HG03097 (cell line): Measurements from ENCODE around the gene DRC7.

Experiments
- ATAC-seq: cut with Tn5 transposase; IDR thresholded peaks from one replicate; pipeline ENCODE4 v1.9.1; 2021; ENCODE audit not compliant: unreplicated experiment, low FRiP score

The DRC7 gene

DNA sequence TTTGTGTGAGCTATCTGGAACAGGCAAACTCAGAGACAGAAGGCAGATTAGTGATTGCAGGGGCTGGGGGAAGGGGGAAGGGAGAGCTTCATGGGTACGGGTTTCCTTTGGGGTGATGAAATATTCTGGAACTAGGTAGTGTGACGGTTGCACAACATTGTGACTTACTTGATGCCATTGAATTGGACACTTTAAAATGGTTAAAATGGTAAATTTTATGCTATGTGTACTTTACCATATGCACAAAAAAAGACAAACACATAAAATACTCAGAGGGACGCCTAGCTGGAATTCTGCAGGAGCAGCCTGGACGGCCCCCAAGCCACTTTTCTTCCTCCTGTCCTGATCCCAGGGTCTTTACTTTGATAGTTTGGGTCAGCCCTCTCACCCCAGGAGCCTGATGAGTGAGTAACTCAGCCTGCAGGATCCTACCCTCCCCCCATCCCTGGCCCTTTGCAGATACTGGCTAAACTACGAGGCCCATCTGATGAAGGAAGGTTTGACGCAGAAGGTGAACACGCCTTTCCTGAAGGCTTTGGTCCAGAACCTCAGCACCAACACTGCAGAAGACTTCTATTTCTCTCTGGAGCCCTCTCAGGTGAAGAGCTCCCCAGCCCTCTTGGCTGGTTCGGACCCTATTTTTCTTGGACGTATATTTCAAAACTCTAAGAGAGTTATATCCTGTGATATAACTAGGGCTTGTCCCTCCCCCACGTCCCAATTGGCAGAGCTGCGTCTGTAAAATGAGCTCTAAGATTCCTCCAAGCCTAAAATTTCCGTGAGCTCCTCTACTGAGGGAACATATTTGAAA, 18.7 kb upstream of the DRC7 start:
- ATAC-seq = no peak

GRCh38 chr16:57676553-57677085, 18.0 kb upstream of the DRC7 start:
- no peak for ATAC-seq

DNA sequence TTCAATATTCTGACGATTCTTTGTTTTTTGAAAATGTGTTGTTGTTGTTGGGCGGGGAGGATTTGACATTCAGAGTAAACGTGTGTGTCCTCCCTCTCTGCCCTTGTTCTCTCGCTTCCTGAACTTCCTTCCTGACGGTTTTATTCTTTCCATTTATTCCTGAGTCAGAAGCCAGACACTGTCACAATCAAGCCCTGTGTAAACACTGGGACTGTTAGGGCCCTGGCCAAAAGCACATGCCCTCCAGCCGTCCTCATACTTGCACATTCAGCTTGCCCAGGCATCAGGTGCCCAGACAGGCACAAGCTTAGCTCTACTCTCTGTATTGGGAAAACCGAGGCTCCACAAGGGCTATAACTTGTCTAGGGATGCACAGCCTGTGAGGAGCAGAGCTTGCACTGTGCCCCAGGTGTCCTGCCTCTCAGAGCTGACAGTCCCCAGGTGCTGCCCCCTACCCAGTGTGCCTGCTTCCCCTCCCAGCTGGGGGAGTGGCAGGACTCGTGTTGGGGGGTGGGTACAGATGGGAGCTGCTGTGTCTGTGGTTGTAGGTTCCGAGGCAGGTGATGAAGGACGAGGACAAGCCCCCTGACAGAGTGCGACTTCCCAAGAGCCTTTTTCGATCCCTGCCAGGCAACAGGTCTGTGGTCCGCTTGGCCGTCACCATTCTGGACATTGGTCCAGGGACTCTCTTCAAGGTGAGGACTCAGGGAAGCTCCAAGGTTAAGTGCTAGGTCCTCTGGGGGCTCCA, 16.8 kb upstream of the DRC7 start:
- ATAC-seq = no peak

DNA sequence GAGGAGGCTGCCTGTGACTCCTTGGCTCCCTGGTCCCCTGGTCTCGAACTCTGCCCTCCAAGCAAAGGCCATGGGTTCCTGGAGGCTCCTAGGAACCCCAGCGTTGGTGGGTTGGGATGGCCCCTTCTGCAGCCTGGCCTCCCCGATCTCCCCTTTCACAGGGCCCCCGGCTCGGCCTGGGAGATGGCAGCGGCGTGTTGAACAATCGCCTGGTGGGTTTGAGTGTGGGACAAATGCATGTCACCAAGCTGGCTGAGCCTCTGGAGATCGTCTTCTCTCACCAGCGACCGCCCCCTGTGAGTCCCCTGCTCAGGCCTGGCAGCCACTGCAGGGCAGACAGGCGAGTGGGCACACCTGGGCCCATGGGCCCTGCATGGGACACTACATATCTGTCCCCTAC, 15.6 kb upstream of the DRC7 start:
- ATAC-seq = no peak

DNA sequence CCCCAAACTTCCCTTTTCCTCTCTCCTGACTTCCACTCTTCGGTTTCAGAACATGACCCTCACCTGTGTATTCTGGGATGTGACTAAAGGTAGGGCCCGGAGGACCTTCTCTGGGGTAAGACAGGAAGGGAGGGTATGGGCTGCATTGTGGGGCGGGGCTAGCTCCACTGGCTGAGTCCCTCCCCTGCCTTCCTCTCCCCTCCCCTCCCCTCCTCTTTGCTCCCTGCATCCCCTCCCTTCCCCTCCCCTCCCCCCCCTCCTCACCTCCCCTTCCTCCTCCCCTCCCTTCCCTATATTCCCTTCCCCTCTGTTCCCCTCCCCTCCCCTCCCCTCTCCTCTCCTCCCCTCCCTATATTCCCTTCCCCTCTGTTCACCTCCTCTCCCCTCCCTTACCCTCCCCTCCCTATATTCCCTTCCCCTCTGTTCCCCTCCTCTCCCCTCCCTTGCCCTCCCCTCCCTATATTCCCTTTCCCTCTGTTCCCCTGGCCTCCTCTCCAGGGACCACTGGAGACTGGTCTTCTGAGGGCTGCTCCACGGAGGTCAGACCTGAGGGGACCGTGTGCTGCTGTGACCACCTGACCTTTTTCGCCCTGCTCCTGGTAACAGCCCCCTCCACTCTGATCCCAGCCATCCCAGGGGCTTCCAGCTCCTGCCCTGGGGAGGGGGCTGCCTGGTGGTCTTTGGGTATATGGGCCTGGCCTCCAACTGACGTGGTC, 14.7 kb upstream of the DRC7 start:
- ATAC-seq = no peak

DNA sequence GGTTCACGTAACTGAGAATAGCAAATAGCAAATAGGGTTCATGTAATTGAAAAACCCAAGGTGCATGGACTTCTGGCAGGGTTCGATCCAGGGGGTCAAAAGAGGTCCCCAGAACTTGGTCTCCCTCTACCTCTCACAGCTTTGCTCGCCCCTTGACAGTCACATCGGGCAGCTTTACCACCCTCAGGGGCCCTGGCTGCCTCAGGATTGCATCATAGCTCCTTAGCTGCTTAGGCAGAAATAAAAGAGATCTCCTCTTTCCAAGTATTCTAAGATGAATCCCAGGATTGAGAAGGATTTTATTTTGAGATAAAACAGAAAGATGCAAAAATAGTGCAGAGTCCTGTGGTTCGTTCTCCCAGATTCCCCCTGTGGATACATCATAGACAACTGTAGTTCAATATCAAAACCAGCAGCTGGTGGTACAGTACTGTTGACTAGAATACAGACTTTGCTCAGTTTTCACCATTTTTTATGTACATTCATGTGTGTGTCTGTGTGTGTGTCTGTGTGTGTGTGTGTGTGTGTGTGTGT, 13.7 kb upstream of the DRC7 start:
- no peak for ATAC-seq

GRCh38 chr16:57681950-57682728, 12.5 kb upstream of the DRC7 start:
- ATAC-seq = no peak

DNA sequence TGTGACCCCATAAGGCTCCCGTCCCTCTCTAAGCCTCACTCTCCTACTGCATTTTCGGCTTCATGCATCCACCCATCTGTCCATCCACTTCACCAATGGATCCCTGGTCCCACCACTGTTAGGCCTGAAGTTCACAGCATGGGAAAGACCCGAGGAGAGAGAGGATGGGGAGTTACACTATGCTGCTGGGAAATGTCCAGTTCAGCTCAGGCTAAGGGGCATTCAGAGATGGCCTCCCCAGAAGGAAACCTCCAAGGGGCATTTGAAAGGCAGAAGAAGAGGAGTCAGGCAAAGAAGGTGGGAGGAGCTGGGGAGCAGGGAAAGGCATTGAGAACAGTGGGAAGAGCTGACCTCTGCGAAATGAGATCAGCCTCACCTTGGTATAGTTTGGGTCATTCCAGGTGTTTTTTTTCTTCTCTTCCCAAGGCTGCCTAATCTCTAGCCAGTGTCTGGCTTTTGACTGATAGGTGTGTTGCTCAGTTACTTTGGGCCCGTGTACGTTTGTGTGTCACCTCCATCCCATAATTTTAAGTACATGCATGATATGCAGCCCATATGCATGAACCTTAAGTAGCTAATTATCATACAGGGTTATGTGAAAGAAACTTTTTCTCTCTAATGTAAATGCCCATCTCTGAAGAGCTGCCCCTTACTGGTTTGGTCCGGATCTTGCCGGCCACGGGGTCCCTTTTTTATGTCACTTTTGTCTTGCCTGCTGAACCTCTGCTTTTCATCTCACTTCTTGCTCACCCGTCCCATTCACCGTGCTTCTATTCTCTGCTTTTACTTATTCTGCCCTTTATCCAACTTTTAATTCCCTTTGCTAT, 11.6 kb upstream of the DRC7 start:
- ATAC-seq = no peak

GRCh38 chr16:57683636-57684545, 10.7 kb upstream of the DRC7 start:
- ATAC-seq = no peak

DNA sequence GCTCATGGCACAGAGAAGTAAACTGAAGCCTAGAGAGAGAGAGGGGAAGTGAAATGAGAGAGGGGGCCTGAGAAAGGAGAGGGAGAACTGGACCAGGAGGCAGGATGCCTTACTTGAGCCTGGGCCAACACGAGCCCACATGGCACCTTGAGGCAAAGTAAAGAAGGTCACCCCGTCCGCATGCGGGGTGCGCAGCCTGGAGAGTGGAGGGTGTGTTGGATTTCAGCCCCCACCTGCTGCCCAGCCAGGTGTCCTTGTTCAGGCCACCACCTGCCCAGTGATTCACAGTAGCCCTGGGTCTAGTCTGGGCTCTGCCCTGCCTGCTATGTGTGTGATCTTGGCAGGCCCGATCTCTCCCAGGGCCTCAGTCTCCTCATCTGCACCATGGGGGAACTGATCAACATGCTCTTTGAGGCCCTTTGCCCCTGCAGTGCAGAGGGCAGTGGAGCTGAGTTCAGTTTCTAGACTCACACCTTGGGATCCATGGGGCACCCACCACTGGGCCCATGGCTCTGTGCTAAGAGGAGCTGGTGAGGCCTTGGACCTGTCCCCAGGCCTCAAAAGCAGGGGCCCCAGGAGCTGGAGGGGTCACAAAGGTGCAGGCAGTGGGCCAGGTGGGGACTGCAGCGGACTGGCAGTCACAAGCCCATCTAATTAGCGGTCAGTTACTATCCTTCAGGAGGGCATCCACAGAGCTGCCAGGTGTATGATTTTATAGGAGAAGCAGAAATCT, 9.8 kb upstream of the DRC7 start:
- ATAC-seq = no peak

DNA sequence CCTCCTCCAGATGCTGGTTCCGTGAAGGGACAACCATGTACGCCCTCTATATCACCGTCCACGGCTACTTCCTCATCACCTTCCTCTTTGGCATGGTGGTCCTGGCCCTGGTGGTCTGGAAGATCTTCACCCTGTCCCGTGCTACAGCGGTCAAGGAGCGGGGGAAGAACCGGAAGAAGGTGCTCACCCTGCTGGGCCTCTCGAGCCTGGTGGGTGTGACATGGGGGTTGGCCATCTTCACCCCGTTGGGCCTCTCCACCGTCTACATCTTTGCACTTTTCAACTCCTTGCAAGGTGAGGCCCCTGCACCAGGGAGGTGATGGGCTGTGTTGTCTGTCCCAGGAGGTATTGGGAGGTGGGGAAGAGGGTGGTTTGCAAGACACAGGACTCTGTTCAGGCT, 9.0 kb upstream of the DRC7 start:
- ATAC-seq = no peak

DNA sequence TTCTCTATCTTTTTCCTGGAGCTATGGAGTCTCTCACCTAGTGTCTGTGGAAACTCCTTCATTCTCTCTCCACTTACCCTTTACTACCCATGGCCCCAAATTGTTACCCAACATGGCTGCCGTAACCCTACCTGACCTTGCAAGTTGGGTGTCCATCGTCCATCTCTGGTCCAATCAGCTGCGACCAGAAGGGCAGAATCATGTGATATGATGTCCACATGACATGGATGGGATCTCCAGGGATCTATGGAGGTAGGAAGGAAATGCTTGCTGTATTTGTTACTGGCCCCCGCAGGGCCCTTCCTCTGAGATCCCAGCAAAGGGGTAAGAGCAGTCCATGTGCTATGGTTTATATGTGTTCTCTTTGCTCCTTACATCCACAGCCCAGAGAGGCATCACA, 8.0 kb upstream of the DRC7 start:
- ATAC-seq = no peak

GRCh38 chr16:57687363-57687929, 7.2 kb upstream of the DRC7 start:
- no peak for ATAC-seq

DNA sequence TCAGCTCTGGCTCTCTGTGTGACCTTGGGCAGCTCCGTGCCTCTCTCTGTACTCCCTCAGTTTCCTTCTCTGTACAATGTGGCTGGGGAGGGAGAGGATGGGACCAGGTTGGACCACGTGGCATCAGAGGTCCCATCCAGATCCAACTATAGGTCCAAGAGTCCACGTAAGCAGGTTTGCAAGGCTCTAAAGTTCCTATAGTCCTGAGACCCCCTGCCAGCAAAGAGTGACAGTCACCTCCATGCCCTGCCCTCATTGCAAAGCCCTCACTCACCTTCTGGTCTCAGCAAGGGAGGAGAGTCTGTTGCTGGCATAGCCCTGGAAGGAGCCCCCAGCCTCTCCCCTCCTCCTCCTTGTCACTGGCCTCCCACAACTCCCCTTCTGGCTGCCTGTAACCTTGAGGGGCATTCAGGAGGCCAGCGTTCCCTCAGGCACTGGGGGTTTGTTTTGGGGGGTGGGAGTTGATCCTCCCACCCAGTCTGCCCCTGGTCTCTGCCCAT, 6.1 kb upstream of the DRC7 start:
- no peak for ATAC-seq

DNA sequence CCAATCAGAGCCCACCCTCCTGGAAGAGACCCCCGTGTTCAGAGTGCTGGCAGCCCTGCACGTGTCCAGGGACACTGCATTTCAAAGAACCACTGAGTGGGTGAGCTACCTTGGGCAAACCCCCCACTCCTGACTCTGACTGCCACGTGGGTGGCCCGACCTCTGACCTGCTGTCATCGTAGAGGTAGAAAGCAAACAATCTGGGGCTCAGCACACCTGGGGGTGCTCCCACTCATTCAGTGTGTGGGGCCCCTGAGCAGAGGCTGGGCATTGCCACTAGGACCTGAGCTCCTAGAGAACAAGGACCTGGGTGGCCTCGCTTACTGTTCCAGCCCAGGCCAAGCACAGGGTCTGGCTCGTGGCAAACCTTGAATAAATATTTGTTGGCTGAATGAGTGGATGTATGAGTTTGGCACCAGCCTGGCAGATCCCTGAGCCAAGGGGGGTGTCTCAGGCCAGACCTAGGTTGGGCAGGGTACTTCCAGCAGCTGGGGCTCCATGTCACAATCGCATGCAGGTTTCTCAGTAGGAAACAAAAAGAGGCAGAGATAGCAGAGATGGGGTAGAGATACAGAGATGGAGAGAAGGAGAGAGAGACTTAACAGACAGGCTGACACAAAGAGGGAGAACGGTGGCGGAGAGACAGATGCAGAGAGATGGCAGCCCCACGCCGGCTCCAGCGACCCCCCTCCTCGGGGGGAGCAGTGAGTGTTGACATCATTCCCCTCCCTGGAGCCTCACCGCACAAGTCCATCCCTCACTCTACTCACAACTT, 5.4 kb upstream of the DRC7 start:
- ATAC-seq = no peak

- peak; percentile 70 for ATAC-seq
Measured at GRCh38 chr16:57689762-57690558, 4.6 kb upstream of the DRC7 start.
